ENCODE results near the gene CDC42SE2.

The CDC42SE2 gene

DNA sequence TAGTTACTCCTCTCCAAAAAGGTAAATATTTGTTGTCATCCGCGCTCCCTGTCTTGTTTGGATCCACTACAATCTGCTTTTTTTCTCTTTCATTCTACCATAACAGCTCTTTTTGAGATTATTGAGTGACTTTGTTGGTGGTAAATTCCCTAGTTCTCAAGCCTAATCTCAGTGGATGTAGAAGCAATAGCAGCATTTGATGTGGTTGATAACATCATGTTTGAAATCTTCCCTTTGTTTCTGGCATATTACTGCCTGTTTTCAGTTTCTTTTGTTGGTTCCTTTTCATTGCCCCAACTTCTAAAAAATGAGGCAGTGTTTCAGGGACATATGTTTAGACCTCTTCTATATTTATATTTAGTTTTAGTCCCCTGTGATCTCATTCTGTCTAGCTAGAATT, 8.9 kb downstream of the CDC42SE2 start:
- Histone ChIP-seq H3K27me3 (ENCODE audit: control insufficient read depth, insufficient read depth, low read length) (no peaks in the 10 kb centered on the region), H3K36me3 (ENCODE audit: control insufficient read depth, insufficient read depth, low read length) (no peaks in the 10 kb centered on the region), H3K9me3 (ENCODE audit: control insufficient read depth, low read length) (no peaks in the 10 kb centered on the region), H3K4me3 (ENCODE audit: low read depth, low read length) (no peak overlapping the region), H3K79me2 (peaks cover 24% of the 10 kb centered on the region), H2AFZ (no peak overlapping the region), H3K4me1 (no peaks in the 10 kb centered on the region), H3K9ac (no peak overlapping the region), H3K4me2 (ENCODE audit: low read length) (no peak overlapping the region), H3K27ac (no peak overlapping the region)
- TF ChIP-seq, protein P1, sequence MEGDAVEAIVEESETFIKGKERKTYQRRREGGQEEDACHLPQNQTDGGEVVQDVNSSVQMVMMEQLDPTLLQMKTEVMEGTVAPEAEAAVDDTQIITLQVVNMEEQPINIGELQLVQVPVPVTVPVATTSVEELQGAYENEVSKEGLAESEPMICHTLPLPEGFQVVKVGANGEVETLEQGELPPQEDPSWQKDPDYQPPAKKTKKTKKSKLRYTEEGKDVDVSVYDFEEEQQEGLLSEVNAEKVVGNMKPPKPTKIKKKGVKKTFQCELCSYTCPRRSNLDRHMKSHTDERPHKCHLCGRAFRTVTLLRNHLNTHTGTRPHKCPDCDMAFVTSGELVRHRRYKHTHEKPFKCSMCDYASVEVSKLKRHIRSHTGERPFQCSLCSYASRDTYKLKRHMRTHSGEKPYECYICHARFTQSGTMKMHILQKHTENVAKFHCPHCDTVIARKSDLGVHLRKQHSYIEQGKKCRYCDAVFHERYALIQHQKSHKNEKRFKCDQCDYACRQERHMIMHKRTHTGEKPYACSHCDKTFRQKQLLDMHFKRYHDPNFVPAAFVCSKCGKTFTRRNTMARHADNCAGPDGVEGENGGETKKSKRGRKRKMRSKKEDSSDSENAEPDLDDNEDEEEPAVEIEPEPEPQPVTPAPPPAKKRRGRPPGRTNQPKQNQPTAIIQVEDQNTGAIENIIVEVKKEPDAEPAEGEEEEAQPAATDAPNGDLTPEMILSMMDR (IDR thresholded peaks at IDR 0.05) = no peak

DNA sequence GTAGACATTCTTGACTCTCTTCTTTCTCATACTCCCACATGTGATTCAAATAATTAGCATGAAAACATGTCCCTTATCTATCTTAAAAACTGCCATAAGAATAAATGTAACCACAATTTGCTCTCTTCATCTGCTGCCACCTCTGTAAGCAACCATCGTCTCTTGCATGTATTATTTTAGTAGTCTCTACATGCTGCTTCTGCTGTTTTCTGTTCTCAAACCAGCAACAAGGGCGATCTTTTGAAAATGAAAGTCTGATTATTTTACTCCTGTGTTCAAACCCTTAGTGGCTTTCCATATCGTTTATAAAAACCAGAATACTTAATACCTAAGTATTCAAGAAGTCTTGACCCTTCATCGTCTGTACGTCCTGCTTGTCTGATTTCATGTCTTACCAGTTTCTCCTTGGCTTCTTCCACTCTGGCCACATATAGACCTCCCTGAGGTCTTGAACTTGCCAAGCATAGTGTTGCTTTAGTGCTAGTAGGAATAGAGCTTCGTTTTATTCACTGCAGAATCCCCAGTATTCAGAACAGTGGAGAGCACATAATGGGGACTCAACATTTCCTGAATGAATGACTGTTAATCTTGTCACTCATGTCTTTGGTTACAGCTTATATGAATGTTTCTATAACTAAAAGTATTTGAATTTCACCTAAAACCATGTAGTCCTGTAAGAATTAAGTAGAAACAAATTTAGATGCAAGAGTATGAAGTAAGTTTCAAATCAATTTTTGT, 10.6 kb downstream of the CDC42SE2 start:
- no peaks in the 10 kb centered on the region for H3K9me3 ChIP-seq (ENCODE audit: control insufficient read depth, low read length)
- no peak overlapping the region for H3K4me3 ChIP-seq (ENCODE audit: low read depth, low read length)
- H3K27ac ChIP-seq = no peak overlapping the region
- H3K79me2 ChIP-seq = peaks cover 9% of the 10 kb centered on the region
- no peak overlapping the region for H3K4me2 ChIP-seq (ENCODE audit: low read length)
- no peaks in the 10 kb centered on the region for H3K4me1 ChIP-seq
- no peaks in the 10 kb centered on the region for H3K36me3 ChIP-seq (ENCODE audit: control insufficient read depth, insufficient read depth, low read length)
- H2AFZ ChIP-seq = no peak overlapping the region
- no peaks in the 10 kb centered on the region for H3K27me3 ChIP-seq (ENCODE audit: control insufficient read depth, insufficient read depth, low read length)
- H3K9ac ChIP-seq = no peak overlapping the region
- TF ChIP-seq, protein P1 (IDR thresholded peaks at IDR 0.05) = no peak

DNA sequence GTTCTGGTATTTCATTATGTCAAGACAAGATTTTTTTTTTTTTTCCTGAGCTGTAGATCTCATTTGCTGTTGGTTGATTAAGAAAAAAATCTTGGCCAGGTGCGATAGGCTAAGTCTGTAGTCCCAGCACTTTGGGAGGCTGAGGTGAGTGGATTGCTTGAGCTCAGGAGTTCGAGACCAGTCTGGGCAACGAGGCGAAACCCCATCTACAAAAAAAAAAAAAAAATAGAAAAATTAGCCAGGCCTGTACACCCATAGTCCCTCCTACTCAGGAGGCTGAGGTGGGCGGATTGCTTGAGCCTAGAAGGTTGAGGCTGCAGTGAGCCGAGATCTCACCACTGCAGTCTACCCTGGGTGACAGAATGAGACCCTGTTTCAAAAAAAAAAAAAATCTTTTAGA, 12.2 kb downstream of the CDC42SE2 start:
- H2AFZ ChIP-seq = no peak overlapping the region
- H3K4me1 ChIP-seq = no peaks in the 10 kb centered on the region
- H3K9me3 ChIP-seq (ENCODE audit: control insufficient read depth, low read length) = no peaks in the 10 kb centered on the region
- no peak overlapping the region for H3K4me2 ChIP-seq (ENCODE audit: low read length)
- H3K79me2 ChIP-seq = peaks cover 8% of the 10 kb centered on the region
- no peaks in the 10 kb centered on the region for H3K36me3 ChIP-seq (ENCODE audit: control insufficient read depth, insufficient read depth, low read length)
- no peaks in the 10 kb centered on the region for H3K27me3 ChIP-seq (ENCODE audit: control insufficient read depth, insufficient read depth, low read length)
- H3K27ac ChIP-seq = no peak overlapping the region
- no peak overlapping the region for H3K9ac ChIP-seq
- TF ChIP-seq, protein P1 (IDR thresholded peaks at IDR 0.05) = no peak
- no peak overlapping the region for H3K4me3 ChIP-seq (ENCODE audit: low read depth, low read length)

DNA sequence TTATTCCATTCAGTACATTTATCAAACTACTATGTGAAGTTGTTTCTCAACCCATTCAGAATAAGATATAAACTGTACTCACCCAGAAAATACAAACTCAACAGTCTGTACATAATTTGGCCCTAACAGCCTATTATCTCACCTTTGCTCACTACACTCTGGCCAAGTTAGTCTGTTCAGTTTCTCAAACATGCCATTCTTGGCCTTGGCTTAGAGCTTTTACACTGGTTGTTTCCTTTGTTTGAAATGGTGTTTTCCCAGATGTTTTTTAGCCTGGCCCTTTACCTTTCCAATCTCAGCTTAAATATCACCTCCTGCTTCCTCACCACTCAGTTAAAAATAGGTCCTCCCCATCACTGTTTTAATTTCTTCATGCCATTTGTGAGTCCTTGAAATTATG, 13.6 kb downstream of the CDC42SE2 start:
- H3K9me3 ChIP-seq (ENCODE audit: control insufficient read depth, low read length) = no peaks in the 10 kb centered on the region
- H2AFZ ChIP-seq = no peak overlapping the region
- no peak overlapping the region for H3K4me2 ChIP-seq (ENCODE audit: low read length)
- H3K4me1 ChIP-seq = no peaks in the 10 kb centered on the region
- TF ChIP-seq, protein P1 (IDR thresholded peaks at IDR 0.05) = no peak
- H3K79me2 ChIP-seq = peaks cover 6% of the 10 kb centered on the region
- H3K27me3 ChIP-seq (ENCODE audit: control insufficient read depth, insufficient read depth, low read length) = no peaks in the 10 kb centered on the region
- no peak overlapping the region for H3K27ac ChIP-seq
- no peaks in the 10 kb centered on the region for H3K36me3 ChIP-seq (ENCODE audit: control insufficient read depth, insufficient read depth, low read length)
- no peak overlapping the region for H3K9ac ChIP-seq
- no peak overlapping the region for H3K4me3 ChIP-seq (ENCODE audit: low read depth, low read length)
